HEK293 (cell line): ENCODE data around the gene RHEX.

Experiments
- CTCF ChIA-PET: fragments of 350-600 bp; formaldehyde crosslinking; extraction: SDS; loops from one replicate; lab custom pipeline; 2021; ENCODE audit warnings: antibody characterized with exemption; lab: Yijun Ruan, JAX
- POLR2A ChIA-PET: fragments of 300-600 bp; formaldehyde crosslinking; extraction: SDS; loops from one replicate; lab custom pipeline; 2020; ENCODE audit warnings: antibody characterized with exemption, inconsistent platforms; lab: Yijun Ruan, JAX
- H3K27ac ChIP-seq: fragments of 200-500 bp; sonication (Bioruptor generic); 2 replicates; pipeline ENCODE4 v1.5.1; 2014; ENCODE audit warnings: low read depth, low read length, control low read depth, inconsistent platforms; ENCODE audit errors: extremely low read depth
- H3K36me3 ChIP-seq, 2 experiments: fragments of 200-500 bp in 1 of 2; sonication (Bioruptor generic) in 1 of 2; 1 replicate in 1 of 2; 2 replicates in 1 of 2; pipeline ENCODE4 v1.5.1; 2014 to 2017; ENCODE audit warnings: inconsistent platforms in 2 of 2, low read length in 2 of 2; ENCODE audit not compliant: control insufficient read depth in 2 of 2, insufficient read depth in 1 of 2
- H3K4me1 ChIP-seq: fragments of 200-500 bp; sonication (Bioruptor generic); 2 replicates; pipeline ENCODE4 v1.5.1; 2014; ENCODE audit warnings: mild to moderate bottlenecking, low read length, inconsistent platforms; ENCODE audit not compliant: control insufficient read depth, insufficient read depth
- H3K4me3 ChIP-seq: 2 replicates; pipeline ENCODE4 v1.5.1; 2011; ENCODE audit warnings: low read depth, mild to moderate bottlenecking, control low read depth, low read length, moderate library complexity
- H3K9me3 ChIP-seq: fragments of 200-500 bp; sonication (Bioruptor generic); 2 replicates; pipeline ENCODE4 v1.5.1; 2014; ENCODE audit warnings: low read depth, low read length, inconsistent platforms; ENCODE audit not compliant: control insufficient read depth, insufficient read depth
- EGR2 ChIP-seq: fragments of 450-650 bp; formaldehyde crosslinking; IDR thresholded peaks from 2 replicates; pipeline ENCODE4 v1.5.1; 2016; ENCODE audit warnings: low read depth, missing biosample characterization, missing genetic modification characterization
- FEZF1 ChIP-seq: fragments of 450-650 bp; formaldehyde crosslinking; IDR thresholded peaks from 2 replicates; pipeline ENCODE4 v1.5.1; 2016; ENCODE audit warnings: missing biosample characterization, missing genetic modification characterization
- GLIS1 ChIP-seq: fragments of 450-650 bp; formaldehyde crosslinking; IDR thresholded peaks from 2 replicates; pipeline ENCODE4 v1.5.1; 2016; ENCODE audit warnings: missing biosample characterization, missing genetic modification characterization
- KLF16 ChIP-seq: fragments of 450-650 bp; formaldehyde crosslinking; IDR thresholded peaks from 2 replicates; pipeline ENCODE4 v1.5.1; 2017; ENCODE audit warnings: missing biosample characterization, missing genetic modification characterization
- MZF1 ChIP-seq: fragments of 450-650 bp; formaldehyde crosslinking; IDR thresholded peaks from 2 replicates; pipeline ENCODE4 v1.5.1; 2017; ENCODE audit warnings: missing biosample characterization, missing genetic modification characterization, borderline replicate concordance
- SCRT2 ChIP-seq: fragments of 450-650 bp; formaldehyde crosslinking; IDR thresholded peaks from 2 replicates; pipeline ENCODE4 v1.5.1; 2016; ENCODE audit warnings: missing biosample characterization, missing genetic modification characterization
- SETDB1 ChIP-seq: IDR thresholded peaks from one replicate; pipeline ENCODE4 v1.6.1; 2017; ENCODE audit warnings: mild to moderate bottlenecking, low read length, moderate library complexity, mixed read lengths; ENCODE audit not compliant: insufficient read length
- ZFP41 ChIP-seq: fragments of 450-650 bp; formaldehyde crosslinking; IDR thresholded peaks from 2 replicates; pipeline ENCODE4 v1.5.1; 2016; ENCODE audit warnings: missing biosample characterization, missing genetic modification characterization, borderline replicate concordance
- ZNF133 ChIP-seq: fragments of 450-650 bp; formaldehyde crosslinking; IDR thresholded peaks from 2 replicates; pipeline ENCODE4 v1.5.1; 2016; ENCODE audit warnings: missing biosample characterization, missing genetic modification characterization
- ZNF146 ChIP-seq: fragments of 450-650 bp; formaldehyde crosslinking; IDR thresholded peaks from 2 replicates; pipeline ENCODE4 v1.5.1; 2016; ENCODE audit warnings: missing biosample characterization, missing genetic modification characterization
- ZNF23 ChIP-seq: fragments of 450-650 bp; formaldehyde crosslinking; IDR thresholded peaks from 2 replicates; pipeline ENCODE4 v1.5.1; 2016; ENCODE audit warnings: missing biosample characterization, missing genetic modification characterization, borderline replicate concordance
- ZNF248 ChIP-seq: fragments of 450-650 bp; formaldehyde crosslinking; IDR thresholded peaks from 2 replicates; pipeline ENCODE4 v1.5.1; 2017; ENCODE audit warnings: missing biosample characterization, missing genetic modification characterization
- ZNF274 ChIP-seq, 2 experiments: fragments of 200-500 bp in 1 of 2; fragments of 450-650 bp in 1 of 2; sonication (Bioruptor generic) in 1 of 2; formaldehyde crosslinking in 1 of 2; IDR thresholded peaks; 2 replicates each; pipeline versions ENCODE4 v1.5.1 to v1.6.1; 2014 to 2016; ENCODE audit warnings: borderline replicate concordance in 1 of 2, inconsistent platforms in 1 of 2, low read length in 1 of 2, missing biosample characterization in 1 of 2, missing genetic modification characterization in 1 of 2
- ZNF335 ChIP-seq: fragments of 450-650 bp; formaldehyde crosslinking; conservative IDR thresholded peaks from 2 replicates; pipeline ENCODE4 v1.5.1; 2016; ENCODE audit warnings: missing biosample characterization, missing genetic modification characterization
- ZNF366 ChIP-seq: fragments of 450-650 bp; formaldehyde crosslinking; conservative IDR thresholded peaks from 2 replicates; pipeline ENCODE4 v1.5.1; 2016; ENCODE audit warnings: missing biosample characterization, missing genetic modification characterization
- ZNF37A ChIP-seq: fragments of 450-650 bp; IDR thresholded peaks from 2 replicates; pipeline ENCODE4 v1.5.1; 2018; ENCODE audit warnings: missing biosample characterization, missing genetic modification characterization
- ZNF391 ChIP-seq: fragments of 450-650 bp; formaldehyde crosslinking; IDR thresholded peaks from 2 replicates; pipeline ENCODE4 v1.5.1; 2016; ENCODE audit warnings: low read depth, missing biosample characterization, missing genetic modification characterization, borderline replicate concordance
- ZNF48 ChIP-seq: fragments of 450-650 bp; formaldehyde crosslinking; IDR thresholded peaks from 2 replicates; pipeline ENCODE4 v1.5.1; 2016; ENCODE audit warnings: missing biosample characterization, missing genetic modification characterization
- ZNF501 ChIP-seq: fragments of 450-650 bp; formaldehyde crosslinking; IDR thresholded peaks from 2 replicates; pipeline ENCODE4 v1.5.1; 2016; ENCODE audit warnings: missing biosample characterization, missing genetic modification characterization
- ZNF544 ChIP-seq: fragments of 450-650 bp; formaldehyde crosslinking; IDR thresholded peaks from 2 replicates; pipeline ENCODE4 v1.5.0; 2017; ENCODE audit warnings: missing biosample characterization, missing genetic modification characterization
- ZNF548 ChIP-seq: fragments of 450-650 bp; formaldehyde crosslinking; IDR thresholded peaks from 2 replicates; pipeline ENCODE4 v1.5.1; 2016; ENCODE audit warnings: missing biosample characterization, missing genetic modification characterization
- ZNF623 ChIP-seq: fragments of 450-650 bp; formaldehyde crosslinking; IDR thresholded peaks from 2 replicates; pipeline ENCODE4 v1.5.1; 2016; ENCODE audit warnings: missing biosample characterization, missing genetic modification characterization
- ZNF654 ChIP-seq: fragments of 450-650 bp; formaldehyde crosslinking; IDR thresholded peaks from 2 replicates; pipeline ENCODE4 v1.5.1; 2016; ENCODE audit warnings: low read depth, missing biosample characterization, missing genetic modification characterization
- ZNF777 ChIP-seq: fragments of 450-650 bp; formaldehyde crosslinking; IDR thresholded peaks from 2 replicates; pipeline ENCODE4 v1.5.1; 2017; ENCODE audit warnings: missing biosample characterization, missing genetic modification characterization, borderline replicate concordance
- TF ChIP-seq, protein P1 (sequence below): fragments of 450-650 bp; formaldehyde crosslinking; IDR thresholded peaks from 2 replicates; pipeline ENCODE4 v1.5.1; 2016; ENCODE audit warnings: missing biosample characterization, missing genetic modification characterization
- TF ChIP-seq, protein P2 (sequence below): fragments of 450-650 bp; formaldehyde crosslinking; IDR thresholded peaks from 2 replicates; pipeline ENCODE4 v1.5.1; 2016; ENCODE audit warnings: missing biosample characterization, missing genetic modification characterization
- TF ChIP-seq, protein P3 (sequence below): fragments of 450-650 bp; formaldehyde crosslinking; IDR thresholded peaks from 2 replicates; pipeline ENCODE4 v1.5.1; 2016; ENCODE audit warnings: missing biosample characterization, missing genetic modification characterization
- TF ChIP-seq, protein P4 (sequence below): fragments of 450-650 bp; formaldehyde crosslinking; IDR thresholded peaks from 2 replicates; pipeline ENCODE4 v1.5.1; 2016; ENCODE audit warnings: missing biosample characterization, missing genetic modification characterization, low read depth

The RHEX gene

DNA sequence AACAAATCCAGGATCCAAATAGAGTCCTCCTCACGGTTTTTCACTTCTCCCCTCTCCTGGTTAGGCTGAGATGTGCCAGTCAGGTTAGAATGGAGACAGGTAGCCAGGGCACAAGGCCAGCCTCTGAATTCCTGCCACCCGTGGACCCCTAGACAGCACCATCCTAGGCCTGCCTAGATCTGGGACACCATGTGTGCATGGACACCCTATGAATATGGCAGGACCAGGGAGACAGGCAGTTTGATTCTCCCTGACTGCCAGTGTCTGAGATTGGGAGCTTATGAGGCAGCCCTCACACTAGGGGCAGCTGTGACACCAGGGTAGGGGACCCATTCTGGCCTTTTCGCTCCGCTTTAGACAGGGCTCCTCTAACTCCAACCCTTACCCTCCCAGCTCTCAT, 56.7 kb downstream of the RHEX start:
- no peak for TF ChIP-seq SCRT2 (tag by site-specific recombination)
- no peak for TF ChIP-seq ZNF544 (tag by site-specific recombination)
- no peak for TF ChIP-seq ZNF248 (tag by site-specific recombination)
- TF ChIP-seq, protein P1, sequence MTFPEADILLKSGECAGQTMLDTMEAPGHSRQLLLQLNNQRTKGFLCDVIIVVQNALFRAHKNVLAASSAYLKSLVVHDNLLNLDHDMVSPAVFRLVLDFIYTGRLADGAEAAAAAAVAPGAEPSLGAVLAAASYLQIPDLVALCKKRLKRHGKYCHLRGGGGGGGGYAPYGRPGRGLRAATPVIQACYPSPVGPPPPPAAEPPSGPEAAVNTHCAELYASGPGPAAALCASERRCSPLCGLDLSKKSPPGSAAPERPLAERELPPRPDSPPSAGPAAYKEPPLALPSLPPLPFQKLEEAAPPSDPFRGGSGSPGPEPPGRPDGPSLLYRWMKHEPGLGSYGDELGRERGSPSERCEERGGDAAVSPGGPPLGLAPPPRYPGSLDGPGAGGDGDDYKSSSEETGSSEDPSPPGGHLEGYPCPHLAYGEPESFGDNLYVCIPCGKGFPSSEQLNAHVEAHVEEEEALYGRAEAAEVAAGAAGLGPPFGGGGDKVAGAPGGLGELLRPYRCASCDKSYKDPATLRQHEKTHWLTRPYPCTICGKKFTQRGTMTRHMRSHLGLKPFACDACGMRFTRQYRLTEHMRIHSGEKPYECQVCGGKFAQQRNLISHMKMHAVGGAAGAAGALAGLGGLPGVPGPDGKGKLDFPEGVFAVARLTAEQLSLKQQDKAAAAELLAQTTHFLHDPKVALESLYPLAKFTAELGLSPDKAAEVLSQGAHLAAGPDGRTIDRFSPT (tag by site-specific recombination), result no peak
- no peak for TF ChIP-seq ZNF48 (tag by site-specific recombination)
- TF ChIP-seq ZNF274 (IDR thresholded peaks at IDR 0.05; ENCODE audit: low read length), result no peak
- TF ChIP-seq ZNF274 (tag by site-specific recombination; IDR thresholded peaks at IDR 0.05; ENCODE audit: borderline replicate concordance), result no peak
- no peak for TF ChIP-seq ZNF37A (tag by site-specific recombination)
- no peak for TF ChIP-seq ZNF548 (tag by site-specific recombination)
- TF ChIP-seq MZF1 (tag by site-specific recombination), result no peak
- TF ChIP-seq ZNF777 (tag by site-specific recombination), result no peak
- TF ChIP-seq, protein P2, sequence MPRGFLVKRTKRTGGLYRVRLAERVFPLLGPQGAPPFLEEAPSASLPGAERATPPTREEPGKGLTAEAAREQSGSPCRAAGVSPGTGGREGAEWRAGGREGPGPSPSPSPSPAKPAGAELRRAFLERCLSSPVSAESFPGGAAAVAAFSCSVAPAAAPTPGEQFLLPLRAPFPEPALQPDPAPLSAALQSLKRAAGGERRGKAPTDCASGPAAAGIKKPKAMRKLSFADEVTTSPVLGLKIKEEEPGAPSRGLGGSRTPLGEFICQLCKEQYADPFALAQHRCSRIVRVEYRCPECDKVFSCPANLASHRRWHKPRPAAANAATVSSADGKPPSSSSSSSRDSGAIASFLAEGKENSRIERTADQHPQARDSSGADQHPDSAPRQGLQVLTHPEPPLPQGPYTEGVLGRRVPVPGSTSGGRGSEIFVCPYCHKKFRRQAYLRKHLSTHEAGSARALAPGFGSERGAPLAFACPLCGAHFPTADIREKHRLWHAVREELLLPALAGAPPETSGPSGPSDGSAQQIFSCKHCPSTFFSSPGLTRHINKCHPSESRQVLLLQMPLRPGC (tag by site-specific recombination), result no peak
- no peak for TF ChIP-seq ZNF133 (tag by site-specific recombination)
- TF ChIP-seq ZNF23, result no peak
- no peak for TF ChIP-seq EGR2 (tag by site-specific recombination)
- no peak for TF ChIP-seq GLIS1 (tag by site-specific recombination)
- Histone ChIP-seq H3K36me3 (no peaks in the 10 kb centered on the region), H3K4me3 (no peak overlapping the region), H3K27ac (no peak overlapping the region), H3K9me3 (no peaks in the 10 kb centered on the region), H3K4me1 (no peaks in the 10 kb centered on the region)
- POLR2A ChIA-PET, result no interaction called here
- CTCF ChIA-PET, result interaction anchor here (1.4 to 11.1 kb wide), 4 partner anchors 78 to 190 kb away, joined by 4 to 151 read pairs (median 80); no protein-coding TSS in a partner anchor

DNA sequence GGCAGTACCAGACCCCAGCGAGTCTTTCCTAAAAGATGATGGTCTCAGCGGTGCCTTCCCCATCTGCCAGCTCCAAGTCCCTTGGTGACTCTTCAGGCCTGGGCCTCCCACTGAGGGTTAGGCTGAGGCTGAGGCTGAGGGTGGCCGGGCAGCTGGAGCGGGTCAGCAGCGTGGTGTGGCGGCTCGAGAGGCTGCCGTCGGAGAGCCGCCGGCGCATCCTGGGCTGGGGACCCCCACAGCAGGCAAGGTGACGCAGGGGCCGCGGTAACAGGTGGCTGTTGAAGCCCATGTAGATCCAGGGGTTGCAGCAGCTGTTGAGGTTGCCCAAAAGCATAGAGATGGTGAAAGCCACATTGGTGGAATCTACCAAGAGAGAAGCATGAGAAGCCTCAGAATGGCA, 57.2 kb downstream of the RHEX start:
- Histone ChIP-seq H3K27ac (no peak overlapping the region), H3K4me3 (no peak overlapping the region), H3K9me3 (no peaks in the 10 kb centered on the region), H3K4me1 (no peaks in the 10 kb centered on the region), H3K36me3 (no peaks in the 10 kb centered on the region)
- TF ChIP-seq FEZF1 (tag by site-specific recombination) (no peak), SETDB1 (no peak), ZNF146 (no peak), ZNF654 (tag by site-specific recombination) (no peak), ZFP41 (tag by site-specific recombination) (no peak), ZNF391 (tag by site-specific recombination) (no peak), ZNF335 (tag by site-specific recombination) (no peak), ZNF623 (no peak), ZNF501 (tag by site-specific recombination) (no peak), ZNF366 (no peak), KLF16 (tag by site-specific recombination) (no peak)
- TF ChIP-seq, protein P3, sequence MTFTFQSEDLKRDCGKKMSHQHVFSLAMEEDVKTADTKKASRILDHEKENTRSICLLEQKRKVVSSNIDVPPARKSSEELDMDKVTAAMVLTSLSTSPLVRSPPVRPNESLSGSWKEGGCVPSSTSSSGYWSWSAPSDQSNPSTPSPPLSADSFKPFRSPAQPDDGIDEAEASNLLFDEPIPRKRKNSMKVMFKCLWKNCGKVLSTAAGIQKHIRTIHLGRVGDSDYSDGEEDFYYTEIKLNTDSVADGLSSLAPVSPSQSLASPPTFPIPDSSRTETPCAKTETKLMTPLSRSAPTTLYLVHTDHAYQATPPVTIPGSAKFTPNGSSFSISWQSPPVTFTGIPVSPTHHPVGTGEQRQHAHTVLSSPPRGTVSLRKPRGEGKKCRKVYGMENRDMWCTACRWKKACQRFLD (tag by site-specific recombination), result no peak
- TF ChIP-seq, protein P4, sequence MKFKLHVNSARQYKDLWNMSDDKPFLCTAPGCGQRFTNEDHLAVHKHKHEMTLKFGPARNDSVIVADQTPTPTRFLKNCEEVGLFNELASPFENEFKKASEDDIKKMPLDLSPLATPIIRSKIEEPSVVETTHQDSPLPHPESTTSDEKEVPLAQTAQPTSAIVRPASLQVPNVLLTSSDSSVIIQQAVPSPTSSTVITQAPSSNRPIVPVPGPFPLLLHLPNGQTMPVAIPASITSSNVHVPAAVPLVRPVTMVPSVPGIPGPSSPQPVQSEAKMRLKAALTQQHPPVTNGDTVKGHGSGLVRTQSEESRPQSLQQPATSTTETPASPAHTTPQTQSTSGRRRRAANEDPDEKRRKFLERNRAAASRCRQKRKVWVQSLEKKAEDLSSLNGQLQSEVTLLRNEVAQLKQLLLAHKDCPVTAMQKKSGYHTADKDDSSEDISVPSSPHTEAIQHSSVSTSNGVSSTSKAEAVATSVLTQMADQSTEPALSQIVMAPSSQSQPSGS (tag by site-specific recombination), result no peak
- POLR2A ChIA-PET, result no interaction called here
- CTCF ChIA-PET, result interaction anchor here (1.4 to 11.1 kb wide), 4 partner anchors 79 to 190 kb away, joined by 4 to 151 read pairs (median 80); no protein-coding TSS in a partner anchor
